Stimulated activated naive CD4-positive, alpha-beta T cell treated with Interleukin-2 at 50 U/mL for 16 hours (primary cell): Measurements from ENCODE around the gene SPNS1.
"Not testable (repeated sequence)": the region's sequence is repeated elsewhere in the genome, so short reads cannot be mapped to it uniquely, and the experiment has no call there.

Experiments
- DNase-seq: peaks from one replicate; lab custom pipeline; 2025; lab: John Stamatoyannopoulos, UW

SPNS1 gene

GRCh38 chr16:28951410-28951943, 23.1 kb upstream of the SPNS1 start:
- no peak for DNase-seq

DNA sequence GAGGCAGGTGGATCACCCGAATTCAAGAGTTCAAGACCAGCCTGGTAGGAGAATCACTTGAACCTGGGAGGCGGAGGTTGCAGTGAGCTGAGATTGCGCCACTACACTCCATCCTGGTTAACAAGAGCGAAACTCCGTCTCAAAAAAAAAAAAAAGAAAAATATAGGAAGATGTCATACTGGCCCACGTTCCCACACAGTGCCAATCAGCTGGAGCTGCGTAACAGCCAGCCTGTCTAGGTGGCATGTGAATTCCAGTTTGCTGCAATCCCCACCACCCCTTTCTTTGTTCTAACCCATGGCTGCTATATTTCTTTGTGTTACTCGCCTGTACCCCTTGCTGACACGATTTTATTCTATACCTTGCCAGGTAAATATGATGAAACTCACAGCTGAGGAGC, 16.4 kb upstream of the SPNS1 start:
- no peak for DNase-seq

DNA sequence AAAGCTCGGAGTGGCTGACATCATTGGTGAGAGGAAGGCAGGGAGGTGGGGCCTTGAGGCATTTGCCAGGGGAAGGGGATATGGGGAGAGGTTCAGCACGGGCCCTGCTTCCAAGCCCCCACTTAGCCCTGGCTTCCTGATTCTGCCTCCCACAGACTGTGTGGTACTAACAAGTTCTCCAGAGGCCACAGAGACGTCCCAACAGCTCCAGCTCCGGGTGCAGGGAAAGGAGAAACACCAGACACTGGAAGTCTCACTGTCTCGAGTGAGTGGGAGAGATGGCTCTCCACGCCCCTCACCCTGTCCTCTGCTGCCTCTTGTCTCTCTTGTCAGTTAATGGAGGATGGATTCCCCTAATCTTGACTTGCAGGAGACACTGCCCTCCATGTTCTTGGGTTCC, 15.7 kb upstream of the SPNS1 start:
- no peak for DNase-seq

GRCh38 chr16:28964072-28964471, 10.5 kb upstream of the SPNS1 start:
- DNase-seq: no peak

- no peak for DNase-seq
Observed at GRCh38 chr16:28964496-28964895, 10.1 kb upstream of the SPNS1 start.

- DNase-seq: no peak
Observed at GRCh38 chr16:28967156-28967555, 7.4 kb upstream of the SPNS1 start.

DNA sequence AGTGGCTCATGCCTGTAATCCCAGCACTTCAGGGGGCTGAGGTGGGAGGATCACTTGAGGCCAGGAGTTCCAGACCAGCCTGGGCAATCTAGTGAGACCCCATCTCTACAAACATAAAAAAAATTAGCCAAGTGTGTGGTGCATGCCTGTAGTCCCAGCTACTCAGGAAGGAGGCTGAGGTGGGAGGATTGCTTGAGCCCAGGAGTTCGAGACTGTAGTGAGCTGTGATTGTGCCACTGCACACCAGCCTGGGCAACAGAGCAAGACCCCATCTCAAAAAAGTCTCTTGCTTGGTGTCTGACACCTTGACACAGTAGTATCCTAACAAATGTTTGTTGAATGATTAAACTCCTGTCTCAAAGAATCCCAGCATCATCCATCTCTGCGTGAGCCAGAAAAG, 4.9 kb upstream of the SPNS1 start:
- not testable (repeated sequence) for DNase-seq

DNA sequence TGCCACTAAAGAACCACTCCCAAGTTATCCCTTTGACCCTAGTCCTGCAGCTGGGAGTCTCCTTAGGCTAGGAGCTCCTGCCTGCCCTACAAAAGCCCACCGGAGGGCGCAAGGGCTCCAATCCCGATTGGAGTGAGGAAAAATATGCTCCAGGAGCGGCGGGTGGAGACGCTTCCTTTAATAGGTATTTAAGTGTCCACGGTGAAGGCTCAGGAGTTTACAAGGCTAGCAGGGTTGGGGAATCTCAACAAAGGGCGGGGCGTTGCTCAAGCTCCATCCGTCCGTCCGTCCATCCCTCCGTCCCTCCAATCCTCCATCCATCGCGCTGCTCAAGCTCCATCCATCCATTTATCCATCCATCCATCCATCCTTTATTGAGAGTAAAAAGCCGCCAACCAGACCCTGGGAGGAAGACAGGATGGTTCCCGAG, 556 bp upstream of the SPNS1 start:
- peak; percentile 9 for DNase-seq

DNA sequence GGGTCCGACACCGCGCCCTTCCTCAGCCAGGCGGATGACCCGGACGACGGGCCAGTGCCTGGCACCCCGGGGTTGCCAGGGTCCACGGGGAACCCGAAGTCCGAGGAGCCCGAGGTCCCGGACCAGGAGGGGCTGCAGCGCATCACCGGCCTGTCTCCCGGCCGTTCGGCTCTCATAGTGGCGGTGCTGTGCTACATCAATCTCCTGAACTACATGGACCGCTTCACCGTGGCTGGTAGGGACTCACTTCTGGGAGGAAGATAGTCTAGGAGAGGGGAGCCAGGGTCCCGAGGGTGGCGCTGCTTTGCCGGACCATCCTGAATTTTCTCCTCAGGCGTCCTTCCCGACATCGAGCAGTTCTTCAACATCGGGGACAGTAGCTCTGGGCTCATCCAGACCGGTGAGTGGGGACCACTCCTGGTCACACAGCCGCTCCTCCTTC, 601 bp downstream of the SPNS1 start:
- DNase-seq: no peak

DNA sequence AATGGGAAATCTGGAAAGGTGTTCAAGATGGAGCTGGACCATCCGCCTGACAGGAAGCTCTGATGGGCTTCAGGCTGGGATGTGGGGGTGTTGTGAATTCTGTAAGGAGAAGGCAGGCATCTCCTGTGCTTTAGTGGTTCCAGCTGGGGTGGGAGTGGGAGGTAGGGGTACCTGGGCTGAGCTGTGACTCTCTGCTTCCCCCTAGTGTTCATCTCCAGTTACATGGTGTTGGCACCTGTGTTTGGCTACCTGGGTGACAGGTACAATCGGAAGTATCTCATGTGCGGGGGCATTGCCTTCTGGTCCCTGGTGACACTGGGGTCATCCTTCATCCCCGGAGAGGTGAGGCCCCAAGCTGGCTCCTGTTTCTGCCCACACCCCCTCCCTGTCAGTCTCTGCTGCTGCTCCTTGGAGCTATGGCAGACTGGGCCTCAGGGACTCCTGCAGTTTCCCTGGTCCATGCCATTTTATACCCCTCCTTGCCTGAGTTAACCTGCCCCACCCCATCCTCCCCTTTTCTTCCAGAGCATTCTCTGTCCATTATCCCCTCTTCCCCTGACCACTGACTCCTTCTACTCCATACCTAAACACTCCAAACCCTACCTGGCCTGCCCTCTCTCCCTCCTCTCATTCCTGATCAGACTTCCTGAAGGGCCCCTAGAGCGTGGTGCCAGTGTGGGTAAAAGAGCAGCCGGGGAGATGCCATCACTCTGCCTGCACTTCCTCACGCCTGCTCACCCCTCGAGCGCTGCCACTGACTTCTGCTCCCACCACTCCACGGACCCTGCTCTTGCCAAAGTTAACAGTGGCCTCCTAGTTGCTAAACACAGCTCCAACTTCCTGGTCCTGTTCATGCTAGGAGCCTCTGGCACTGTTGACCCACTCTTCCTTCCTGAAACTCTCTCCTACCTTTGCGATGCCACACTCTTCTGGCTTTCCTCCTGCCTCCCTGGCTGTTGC, 3.4 kb downstream of the SPNS1 start:
- no peak for DNase-seq

DNA sequence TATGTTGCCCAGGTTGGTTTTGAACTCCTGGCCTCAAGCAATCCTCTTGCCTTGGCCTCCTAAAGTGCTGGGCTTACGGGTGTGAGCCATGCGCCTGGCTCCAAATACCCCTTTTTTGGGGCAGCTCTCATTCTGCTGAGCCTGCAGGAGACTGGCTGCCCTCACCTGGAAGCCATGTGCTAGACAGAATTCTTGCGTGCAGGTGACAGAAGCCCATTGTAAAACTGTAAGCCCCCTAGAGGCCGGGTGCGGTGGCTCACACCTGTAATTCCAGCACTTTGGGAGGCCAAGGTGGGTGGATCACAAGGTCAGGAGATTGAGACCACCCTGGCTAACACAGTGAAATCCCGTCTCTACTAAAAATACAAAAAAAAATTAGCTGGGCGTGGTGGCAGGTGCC, 5.8 kb downstream of the SPNS1 start:
- not testable (repeated sequence) for DNase-seq

DNA sequence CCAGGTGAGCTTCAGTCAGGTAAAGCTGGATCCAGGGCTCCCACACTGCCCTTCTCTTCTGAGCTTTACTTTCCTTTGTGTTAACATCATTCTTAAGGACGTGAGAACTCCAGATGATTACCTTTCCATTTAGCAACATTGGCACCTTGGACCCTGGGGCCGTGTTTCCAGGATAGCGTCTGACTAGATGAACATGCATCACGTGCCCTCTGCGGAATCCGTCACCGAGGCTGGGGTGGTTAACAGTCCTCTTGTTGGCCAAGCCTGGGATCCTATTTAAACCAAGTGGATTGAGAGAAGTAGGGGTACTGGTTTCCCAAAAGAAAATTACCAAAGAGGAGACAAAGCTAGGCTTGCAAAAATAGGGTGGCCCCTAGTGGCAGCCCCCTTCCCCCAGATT, 6.4 kb downstream of the SPNS1 start:
- DNase-seq: no peak

- no peak for DNase-seq
Observed at GRCh38 chr16:28981517-28981916, 6.9 kb downstream of the SPNS1 start.

DNA sequence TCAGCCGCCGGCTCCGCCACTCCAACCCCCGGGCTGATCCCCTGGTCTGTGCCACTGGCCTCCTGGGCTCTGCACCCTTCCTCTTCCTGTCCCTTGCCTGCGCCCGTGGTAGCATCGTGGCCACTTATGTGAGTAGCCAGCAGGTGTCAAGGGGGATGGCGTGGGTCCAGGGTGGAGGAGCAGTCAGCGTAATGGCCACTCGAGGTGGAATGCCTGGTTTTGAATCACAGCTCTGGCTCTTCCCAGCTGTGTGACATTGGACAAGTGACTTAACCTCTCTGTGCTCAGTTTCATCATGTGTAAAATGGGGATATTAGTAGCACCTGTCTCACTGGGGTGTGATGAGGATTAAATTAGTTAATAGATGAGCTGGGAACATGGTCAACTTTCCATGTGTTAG, 7.8 kb downstream of the SPNS1 start:
- DNase-seq: no peak

GRCh38 chr16:28982949-28983348, 8.4 kb downstream of the SPNS1 start:
- no peak for DNase-seq

DNA sequence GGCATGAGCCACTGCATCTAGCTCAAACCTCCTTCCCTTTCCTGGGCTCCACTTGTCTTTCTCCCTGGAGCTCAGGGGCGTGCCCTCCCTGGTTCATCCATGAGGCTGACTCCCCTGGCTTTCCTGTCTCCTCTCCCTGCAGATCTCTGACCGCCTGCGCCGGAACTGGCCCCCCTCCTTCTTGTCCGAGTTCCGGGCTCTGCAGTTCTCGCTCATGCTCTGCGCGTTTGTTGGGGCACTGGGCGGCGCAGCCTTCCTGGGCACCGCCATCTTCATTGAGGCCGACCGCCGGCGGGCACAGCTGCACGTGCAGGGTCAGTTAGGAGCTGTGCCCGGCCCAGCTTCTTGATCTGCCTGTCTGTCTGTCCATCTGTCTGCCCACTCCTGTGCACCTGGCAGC, 9.1 kb downstream of the SPNS1 start:
- no peak for DNase-seq

DNA sequence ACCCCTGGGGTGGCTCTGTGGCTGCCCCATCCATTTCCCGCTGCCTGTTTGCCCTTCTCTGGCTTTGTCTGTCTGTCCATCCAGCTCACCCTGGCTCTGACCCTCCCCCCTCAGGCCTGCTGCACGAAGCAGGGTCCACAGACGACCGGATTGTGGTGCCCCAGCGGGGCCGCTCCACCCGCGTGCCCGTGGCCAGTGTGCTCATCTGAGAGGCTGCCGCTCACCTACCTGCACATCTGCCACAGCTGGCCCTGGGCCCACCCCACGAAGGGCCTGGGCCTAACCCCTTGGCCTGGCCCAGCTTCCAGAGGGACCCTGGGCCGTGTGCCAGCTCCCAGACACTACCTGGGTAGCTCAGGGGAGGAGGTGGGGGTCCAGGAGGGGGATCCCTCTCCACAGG, 9.5 kb downstream of the SPNS1 start:
- DNase-seq: no peak

DNA sequence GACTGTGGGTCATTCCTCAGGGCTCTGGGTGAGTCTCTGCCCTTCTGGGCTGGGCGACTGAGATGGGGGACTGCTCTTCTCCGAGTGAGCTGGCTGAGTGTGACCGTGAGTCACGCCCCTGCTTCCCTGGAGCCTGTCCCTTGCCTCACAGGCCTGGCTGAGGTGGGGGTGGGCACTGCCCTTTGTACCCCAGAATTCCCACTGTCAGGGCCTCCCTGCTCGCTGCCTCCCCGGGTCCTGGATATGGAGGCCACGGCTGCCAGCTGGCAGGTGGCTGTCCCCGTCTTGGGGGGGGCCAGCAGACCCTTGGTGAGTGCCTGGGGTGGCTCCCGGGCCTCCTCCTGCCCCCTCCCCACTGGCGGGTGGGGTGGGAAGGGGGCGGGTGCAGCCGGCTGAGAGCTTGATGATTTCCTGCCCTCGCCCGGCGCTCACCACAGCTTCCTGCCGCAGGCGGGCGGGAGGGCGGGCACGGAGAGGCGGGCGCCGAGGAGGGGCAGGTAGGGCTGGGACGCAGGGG, 10.1 kb downstream of the SPNS1 start, which contains the start of gene LAT:
Gene LAT, plus strand, starts transcription at position 434 of the 517 bp plus-strand sequence. CDS start 366 bp downstream, outside the sequence.
- peak; percentile 70 for DNase-seq

DNA sequence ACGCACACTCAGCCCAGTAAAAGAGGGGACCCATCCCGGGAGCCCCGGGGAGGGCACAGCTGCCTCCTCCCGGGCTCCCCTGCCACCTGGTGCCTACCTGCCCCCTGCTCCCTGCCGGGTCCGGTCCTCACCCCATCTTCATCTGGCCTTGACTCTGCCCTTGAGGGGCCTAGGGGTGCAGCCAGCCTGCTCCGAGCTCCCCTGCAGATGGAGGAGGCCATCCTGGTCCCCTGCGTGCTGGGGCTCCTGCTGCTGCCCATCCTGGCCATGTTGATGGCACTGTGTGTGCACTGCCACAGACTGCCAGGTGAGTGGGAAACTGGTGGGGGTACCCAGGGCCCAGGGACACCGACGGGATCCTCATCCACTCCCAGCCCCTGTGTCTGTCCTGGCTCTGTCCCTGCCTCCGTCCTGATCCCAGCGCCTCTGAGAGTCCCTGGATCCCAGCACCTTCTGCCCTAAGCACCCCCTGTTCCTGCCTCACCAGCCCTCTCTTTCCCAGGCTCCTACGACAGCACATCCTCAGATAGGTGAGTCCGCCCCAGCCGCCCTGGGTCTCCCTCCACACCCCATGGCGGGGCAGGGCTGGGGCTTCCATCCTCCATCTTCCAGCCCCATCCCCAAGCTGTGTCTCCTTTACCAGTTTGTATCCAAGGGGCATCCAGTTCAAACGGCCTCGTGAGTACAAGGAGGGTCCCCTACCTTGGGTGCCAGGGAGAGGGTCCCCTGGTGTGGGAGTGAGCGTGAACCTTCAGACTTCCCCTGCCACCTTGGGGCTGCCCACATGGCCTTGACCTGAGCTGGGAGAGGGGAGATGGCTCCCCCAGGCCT, 10.8 kb downstream of the SPNS1 start:
- no peak for DNase-seq

DNA sequence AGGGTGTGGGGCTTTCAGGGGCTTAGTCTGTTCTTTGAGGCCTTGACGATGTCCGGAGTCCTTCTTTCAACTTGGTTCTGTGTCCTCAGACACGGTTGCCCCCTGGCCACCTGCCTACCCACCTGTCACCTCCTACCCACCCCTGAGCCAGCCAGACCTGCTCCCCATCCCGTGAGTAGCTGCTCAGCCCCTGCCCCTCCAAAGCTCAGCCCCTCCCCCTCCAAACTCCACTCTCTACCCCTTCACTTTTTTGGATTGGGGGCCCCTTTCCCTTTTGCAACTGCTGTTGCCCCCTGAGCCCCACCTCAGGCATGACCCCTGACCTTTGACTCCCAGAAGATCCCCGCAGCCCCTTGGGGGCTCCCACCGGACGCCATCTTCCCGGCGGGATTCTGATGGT, 11.5 kb downstream of the SPNS1 start:
- DNase-seq: no peak

- DNase-seq: no peak
Observed at GRCh38 chr16:28986492-28986891, 11.9 kb downstream of the SPNS1 start.

- no peak for DNase-seq
Observed at GRCh38 chr16:28987170-28987853, 12.7 kb downstream of the SPNS1 start.
